ENCODE measurements around the gene SLIT1. TPM values are rescaled to one million over a fixed set of nuclear protein-coding genes. Genes with fewer than 3 reads are reported as not detected.
A peak's percentile ranks its signal among the peaks of the same experiment; 100 is the strongest.

Gene SLIT1
- total RNA-seq, 6 experiments from 2014 or later, result 0.04 to 0.29 (median 0.12) TPM; not detected in 1

GRCh38 chr10:97215619-97216260 is 30.0 kb upstream of the SLIT1 start:
- Histone ChIP-seq H3K4me1 (no peaks in the 10 kb centered on the region), H3K36me3 (no peaks in the 10 kb centered on the region), H3K27ac (no peak overlapping the region), H3K4me3 (no peak overlapping the region), H3K9me3 (no peaks in the 10 kb centered on the region), H3K27me3 (no peaks in the 10 kb centered on the region)
- DNase-seq (no peak), ATAC-seq (peak in 1 of 4 donors; percentile 28)
- no peak for TF ChIP-seq CTCF (IDR thresholded peaks at IDR 0.05)
- TF ChIP-seq POLR2A (IDR thresholded peaks at IDR 0.05), result no peak
- intact Hi-C loops (cut with DNase I), result no loop called here
- 78% methylated on average over 6 of the region's 15 CpGs for WGBS (ENCODE audit: insufficient coverage, low coverage, low lambda C conversion rate, missing lambda C conversion rate)

DNA sequence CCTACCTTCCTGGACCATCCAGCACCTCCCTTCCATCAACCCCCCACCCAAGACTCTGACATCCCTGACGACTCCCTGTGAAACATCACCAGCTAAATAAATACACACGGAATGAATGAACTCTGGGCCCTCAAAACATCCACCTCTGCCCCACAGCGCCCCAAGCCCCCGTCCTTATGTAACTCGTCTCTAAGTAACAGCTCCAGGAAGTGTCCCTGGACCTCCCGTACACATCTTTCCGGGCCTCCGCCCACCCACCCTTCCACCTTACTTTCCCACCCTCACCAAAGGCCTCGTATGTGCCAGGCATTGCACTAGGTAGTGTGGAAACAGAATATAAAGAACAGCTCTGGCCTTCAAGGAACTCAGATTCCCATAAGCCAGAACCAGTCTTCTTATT is 27.7 kb upstream of the SLIT1 start:
- 37% methylated on average over 9 of the region's 9 CpGs for WGBS (ENCODE audit: insufficient coverage, low coverage, low lambda C conversion rate, missing lambda C conversion rate)
- Histone ChIP-seq H3K9me3 (no peaks in the 10 kb centered on the region), H3K4me3 (no peak overlapping the region), H3K27me3 (no peaks in the 10 kb centered on the region), H3K4me1 (no peaks in the 10 kb centered on the region), H3K27ac (no peak overlapping the region), H3K36me3 (no peaks in the 10 kb centered on the region)
- ATAC-seq (no peak), DNase-seq (no peak)
- no peak for TF ChIP-seq CTCF (IDR thresholded peaks at IDR 0.05)
- no peak for TF ChIP-seq POLR2A (IDR thresholded peaks at IDR 0.05)
- intact Hi-C loops (cut with DNase I), result no loop called here

GRCh38 chr10:97211229-97211628 is 25.5 kb upstream of the SLIT1 start:
- no peaks in the 10 kb centered on the region for H3K36me3 ChIP-seq
- 72% methylated on average over 7 of the region's 9 CpGs for WGBS (ENCODE audit: insufficient coverage, low coverage, low lambda C conversion rate, missing lambda C conversion rate)
- no peaks in the 10 kb centered on the region for H3K27me3 ChIP-seq
- intact Hi-C loops (cut with DNase I), result no loop called here
- DNase-seq (no peak), ATAC-seq (no peak)
- no peak overlapping the region for H3K4me3 ChIP-seq
- H3K9me3 ChIP-seq, result no peaks in the 10 kb centered on the region
- H3K27ac ChIP-seq, result no peak overlapping the region
- TF ChIP-seq CTCF (IDR thresholded peaks at IDR 0.05) (no peak), POLR2A (IDR thresholded peaks at IDR 0.05) (no peak)
- H3K4me1 ChIP-seq, result no peaks in the 10 kb centered on the region

- peak in 2 of 3 donors; percentile 46 to 67 for DNase-seq
- Histone ChIP-seq H3K9me3 (no peaks in the 10 kb centered on the region), H3K27me3 (no peaks in the 10 kb centered on the region), H3K4me1 (no peaks in the 10 kb centered on the region), H3K27ac (no peak overlapping the region), H3K36me3 (no peaks in the 10 kb centered on the region), H3K4me3 (no peak overlapping the region)
- peak; percentile 85 to 98 (median 98) for TF ChIP-seq CTCF (IDR thresholded peaks at IDR 0.05)
- no peak for TF ChIP-seq POLR2A (IDR thresholded peaks at IDR 0.05)
- intact Hi-C loops (cut with DNase I), result no loop called here
- WGBS (ENCODE audit: insufficient coverage, low coverage, low lambda C conversion rate, missing lambda C conversion rate), result 2% methylated on average over 8 of the region's 8 CpGs
- ATAC-seq, result peak; percentile 81 to 88 (median 85)
Observed at GRCh38 chr10:97210543-97210960, 24.8 kb upstream of the SLIT1 start.
